HFFc6 (cell line): Measurements from ENCODE around the gene ASPG. TPM values are rescaled to one million over a fixed set of nuclear protein-coding genes. Genes with fewer than 3 reads are reported as not detected.

Source experiments
- DNase-seq: peaks from one replicate; pipeline ENCODE4 v3.0.0-alpha.2; 2018
- H3K27ac Mint-ChIP-seq: 2 replicates; pipeline ENCODE4 v1.8.0; 2020; ENCODE audit warnings: mild to moderate bottlenecking, mixed read lengths
- H3K27me3 Mint-ChIP-seq: 2 replicates; pipeline ENCODE4 v1.8.0; 2021; ENCODE audit warnings: mild to moderate bottlenecking, moderate library complexity, mixed read lengths; ENCODE audit not compliant: insufficient read depth
- H3K36me3 Mint-ChIP-seq: 2 replicates; pipeline ENCODE4 v1.8.0; 2021; ENCODE audit warnings: low read depth, mixed read lengths
- H3K4me1 Mint-ChIP-seq: 2 replicates; pipeline ENCODE4 v1.8.0; 2020; ENCODE audit warnings: low read depth, mixed read lengths
- H3K4me3 Mint-ChIP-seq: 2 replicates; pipeline ENCODE4 v1.8.0; 2020; ENCODE audit warnings: mild to moderate bottlenecking, moderate library complexity, mixed read lengths
- H3K9me3 Mint-ChIP-seq: 2 replicates; pipeline ENCODE4 v1.8.0; 2020; ENCODE audit warnings: mild to moderate bottlenecking, mixed read lengths
- CTCF ChIP-seq: fragments of 200-600 bp; sonication (generic); IDR thresholded peaks from 2 replicates; pipeline ENCODE4 v1.5.0; 2021; ENCODE audit warnings: antibody characterized with exemption, mild to moderate bottlenecking
- total RNA-seq, 6 experiments: library from RNA; stranded (reverse); fragmentation: NEBNext Ultra II Directional; extraction: Animal tissue kit (Norgen Biotek cat#: 25700); gene quantifications; 2 replicates in 1 of 6; 3 replicates in 5 of 6; pipeline ENCODE4 v1.2.3, GENCODE V29; 2021

The ASPG gene
- total RNA-seq, 6 experiments from 2014 or later = not detected

DNA sequence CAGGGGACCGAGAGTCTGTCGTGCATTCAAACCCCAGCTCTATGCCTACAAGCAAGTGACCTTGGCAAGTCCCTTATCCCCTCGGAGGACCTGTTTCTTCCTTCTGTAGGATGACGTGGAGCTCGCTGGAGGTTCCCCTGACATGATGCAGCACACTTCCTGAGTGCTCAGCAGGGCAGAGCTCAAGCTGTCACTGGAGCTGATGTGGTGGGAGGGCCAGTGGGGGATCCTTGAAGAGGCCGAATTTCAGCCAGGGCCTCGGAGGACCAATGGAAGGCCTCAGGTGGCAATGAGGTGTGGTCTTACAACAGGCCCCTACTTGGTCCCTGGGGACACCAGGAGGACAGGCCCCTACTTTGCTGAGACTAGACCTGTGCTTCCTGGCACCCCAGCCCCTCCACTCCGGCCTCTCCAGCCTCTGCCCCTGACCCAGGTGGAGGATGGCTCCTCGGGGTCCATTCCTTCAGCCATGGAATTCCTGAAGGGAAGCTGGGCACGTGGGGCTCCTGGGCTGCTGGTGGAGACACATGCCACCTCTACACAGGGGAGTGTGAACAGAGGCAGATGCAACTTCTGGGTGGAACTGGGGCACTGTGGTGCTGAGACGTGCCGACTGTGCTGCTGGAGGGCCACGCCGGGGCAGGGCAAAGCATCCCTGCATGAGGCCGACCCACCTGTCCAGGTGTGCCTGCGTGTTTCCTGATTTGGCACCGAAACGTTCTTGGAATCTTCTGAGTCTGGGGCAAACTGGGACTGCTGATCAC lies 34.2 kb downstream of the ASPG start:
- Mint-ChIP-seq H3K4me1 (no peaks in the 10 kb centered on the region), H3K36me3 (no peaks in the 10 kb centered on the region), H3K9me3 (peaks cover 4% of the 10 kb centered on the region), H3K27me3 (peaks cover 12% of the 10 kb centered on the region; the same call in 1 of the 2 replicates), H3K4me3 (no peak overlapping the region), H3K27ac (no peak overlapping the region)
- TF ChIP-seq CTCF = no peak
- DNase-seq = no peak

GRCh38 chr14:104120281-104120741 lies 34.8 kb downstream of the ASPG start:
- peaks cover 9% of the 10 kb centered on the region for H3K9me3 Mint-ChIP-seq
- H3K27ac Mint-ChIP-seq = no peak overlapping the region
- no peak for DNase-seq
- H3K4me1 Mint-ChIP-seq = no peaks in the 10 kb centered on the region
- 0 out of 2 replicates have a peak, but pooled peaks cover 4% of the 10 kb centered on the region for H3K36me3 Mint-ChIP-seq
- no peak for TF ChIP-seq CTCF
- peaks cover 11% of the 10 kb centered on the region; the same call in 1 of the 2 replicates for H3K27me3 Mint-ChIP-seq
- no peak overlapping the region for H3K4me3 Mint-ChIP-seq

GRCh38 chr14:104121142-104121541 lies 35.6 kb downstream of the ASPG start:
- Mint-ChIP-seq H3K9me3 (peaks cover 10% of the 10 kb centered on the region), H3K27ac (no peak overlapping the region), H3K36me3 (0 out of 2 replicates have a peak, but pooled peaks cover 4% of the 10 kb centered on the region), H3K4me1 (no peaks in the 10 kb centered on the region), H3K27me3 (peaks cover 11% of the 10 kb centered on the region; the same call in 1 of the 2 replicates), H3K4me3 (no peak overlapping the region)
- no peak for TF ChIP-seq CTCF
- no peak for DNase-seq

DNA sequence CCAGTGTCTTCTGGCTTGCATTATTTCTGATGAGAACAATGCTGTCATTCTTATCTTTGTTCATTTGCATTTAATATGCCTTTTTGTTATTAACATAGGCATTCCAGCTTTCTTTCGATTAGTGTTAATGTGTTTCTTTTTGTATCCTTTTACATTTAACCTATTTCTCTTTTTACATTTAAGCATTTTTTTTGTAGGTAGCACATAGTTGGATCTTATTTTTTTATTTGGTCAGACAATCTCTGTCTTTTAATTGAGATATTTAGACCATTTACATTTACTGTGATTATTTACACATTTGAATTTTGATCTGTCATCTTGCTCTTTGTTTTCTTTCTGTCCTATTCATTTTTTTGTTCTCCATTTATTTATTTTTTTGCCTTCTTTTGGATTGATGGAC lies 38.4 kb downstream of the ASPG start:
- Mint-ChIP-seq H3K36me3 (0 out of 2 replicates have a peak, but pooled peaks cover 4% of the 10 kb centered on the region), H3K9me3 (peaks cover 22% of the 10 kb centered on the region), H3K27me3 (peaks cover 5% of the 10 kb centered on the region; the same call in 1 of the 2 replicates)

DNA sequence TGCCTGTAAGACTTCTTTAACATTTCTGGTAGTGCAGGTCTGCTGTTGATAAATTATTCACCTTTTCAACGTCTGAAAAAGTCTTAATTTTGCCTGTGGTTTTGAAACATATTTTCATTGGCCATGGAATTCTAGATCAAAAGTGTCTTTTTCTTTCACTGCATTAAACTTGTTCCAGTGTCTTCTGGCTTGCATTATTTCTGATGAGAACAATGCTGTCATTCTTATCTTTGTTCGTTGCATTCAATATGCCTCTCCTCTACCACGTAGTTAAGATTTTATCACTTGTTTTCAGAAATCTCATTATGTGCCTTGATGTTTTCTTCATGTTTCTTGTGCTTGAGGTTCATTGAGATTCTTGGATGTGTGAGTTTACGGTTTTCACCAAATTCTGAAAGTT lies 39.5 kb downstream of the ASPG start:
- Mint-ChIP-seq H3K27me3 (peaks cover 4% of the 10 kb centered on the region), H3K9me3 (peaks cover 31% of the 10 kb centered on the region), H3K4me3 (no peak overlapping the region), H3K4me1 (no peaks in the 10 kb centered on the region), H3K27ac (no peak overlapping the region), H3K36me3 (peaks cover 13% of the 10 kb centered on the region; the same call in 1 of the 2 replicates)
- no peak for DNase-seq
- no peak for TF ChIP-seq CTCF

More for the DNA sequence above, 38.4 kb downstream of the ASPG start:
- H3K4me1 Mint-ChIP-seq = no peaks in the 10 kb centered on the region
- no peak for DNase-seq
- no peak overlapping the region for H3K4me3 Mint-ChIP-seq
- H3K27ac Mint-ChIP-seq = no peak overlapping the region
- TF ChIP-seq CTCF = no peak
